Stimulated activated CD8-positive, alpha-beta memory T cell treated with anti-CD3 and anti-CD28 coated beads, Interleukin-4, amount 100 ng/mL, for 48 hours (primary cell): Measurements from ENCODE around the gene CRKL.

Experiments used
- DNase-seq: peaks from one replicate; pipeline ENCODE4 v3.0.0-alpha.2; 2020

The CRKL gene

GRCh38 chr22:20983081-20983771, 66.0 kb downstream of the CRKL start:
- no peak for DNase-seq

- no peak for DNase-seq
Observed at GRCh38 chr22:20985720-20986119, 68.5 kb downstream of the CRKL start.

GRCh38 chr22:20986365-20986764, 69.2 kb downstream of the CRKL start:
- DNase-seq: no peak

- DNase-seq: no peak
Observed at GRCh38 chr22:20987375-20987774, 70.2 kb downstream of the CRKL start.

DNA sequence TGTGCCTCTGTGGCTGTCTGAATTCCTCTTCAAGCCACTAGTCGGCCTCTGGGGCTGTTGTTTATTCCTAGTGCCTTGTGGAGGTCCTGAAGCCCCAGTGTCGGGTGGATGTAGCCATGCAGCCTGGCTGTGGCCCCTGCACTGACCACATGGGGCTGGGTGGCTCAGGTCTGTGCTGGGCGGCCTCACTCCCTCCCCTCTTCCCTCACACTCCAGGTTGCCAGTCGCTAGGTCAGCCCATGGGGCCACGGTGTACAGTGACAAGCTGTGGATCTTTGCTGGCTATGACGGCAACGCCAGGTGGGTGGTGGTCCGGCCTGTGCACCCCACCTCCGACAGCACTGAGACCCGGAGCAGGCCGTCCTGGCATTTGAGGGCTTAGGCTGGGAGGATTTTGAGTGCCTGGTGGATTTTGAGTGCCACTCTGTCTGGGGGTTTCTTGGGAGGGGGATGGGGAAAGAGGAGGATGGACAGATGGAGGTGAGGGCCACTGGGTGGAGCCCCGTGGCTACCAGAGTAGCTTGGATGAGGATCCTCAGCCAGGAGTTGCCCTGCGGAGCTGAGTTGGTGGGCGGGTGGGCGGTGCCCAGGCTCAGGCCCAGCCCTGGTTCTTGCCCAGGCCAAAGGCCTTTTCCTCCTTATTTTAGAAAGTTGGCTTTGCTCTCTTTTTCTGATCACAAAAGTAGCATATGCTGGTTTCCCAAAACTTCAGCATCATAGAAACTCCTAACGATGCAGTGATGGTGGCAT, 71.5 kb downstream of the CRKL start:
- no peak for DNase-seq

- DNase-seq: no peak
Observed at GRCh38 chr22:20989323-20990138, 72.3 kb downstream of the CRKL start.

GRCh38 chr22:20990184-20991180, 73.3 kb downstream of the CRKL start:
- no peak for DNase-seq

DNA sequence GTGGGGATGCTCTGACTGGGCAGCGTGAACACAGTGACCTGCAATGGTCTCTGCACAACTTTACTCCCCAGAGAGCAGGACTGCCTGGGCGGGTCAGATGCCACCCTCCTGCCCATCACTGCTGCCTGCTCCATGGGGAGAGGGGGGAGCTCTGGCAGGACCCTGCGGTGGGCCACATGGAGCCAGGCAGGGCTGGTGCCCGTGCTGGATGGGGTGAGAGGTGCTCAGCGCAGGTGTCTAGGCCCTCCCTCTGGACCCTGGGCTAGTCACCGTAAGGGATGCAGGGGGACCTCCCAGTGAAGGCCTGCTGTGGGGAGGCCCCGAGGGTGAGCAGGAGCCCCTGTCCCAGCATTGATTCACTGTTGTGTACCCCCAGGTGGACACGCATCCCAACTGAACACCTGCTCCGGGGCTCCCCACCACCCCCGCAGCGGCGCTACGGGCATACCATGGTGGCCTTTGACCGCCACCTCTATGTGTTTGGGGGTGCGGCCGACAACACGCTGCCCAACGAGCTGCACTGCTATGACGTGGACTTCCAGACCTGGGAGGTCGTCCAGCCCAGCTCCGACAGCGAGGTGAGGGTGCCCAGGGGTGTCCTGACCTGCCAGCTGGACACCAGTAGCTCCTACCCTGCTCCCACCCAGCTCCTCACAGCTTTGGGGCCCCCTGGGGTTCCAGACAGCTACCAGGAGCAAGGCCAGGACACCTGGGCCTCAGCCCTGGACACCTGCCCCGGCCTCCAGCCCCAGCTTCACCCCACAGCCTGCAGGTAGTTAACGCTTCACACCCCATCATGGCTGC, 74.2 kb downstream of the CRKL start:
- no peak for DNase-seq

- DNase-seq: no peak
Observed at GRCh38 chr22:20992056-20992442, 74.8 kb downstream of the CRKL start.

- no peak for DNase-seq
Observed at GRCh38 chr22:20992456-20993303, 75.5 kb downstream of the CRKL start.

DNA sequence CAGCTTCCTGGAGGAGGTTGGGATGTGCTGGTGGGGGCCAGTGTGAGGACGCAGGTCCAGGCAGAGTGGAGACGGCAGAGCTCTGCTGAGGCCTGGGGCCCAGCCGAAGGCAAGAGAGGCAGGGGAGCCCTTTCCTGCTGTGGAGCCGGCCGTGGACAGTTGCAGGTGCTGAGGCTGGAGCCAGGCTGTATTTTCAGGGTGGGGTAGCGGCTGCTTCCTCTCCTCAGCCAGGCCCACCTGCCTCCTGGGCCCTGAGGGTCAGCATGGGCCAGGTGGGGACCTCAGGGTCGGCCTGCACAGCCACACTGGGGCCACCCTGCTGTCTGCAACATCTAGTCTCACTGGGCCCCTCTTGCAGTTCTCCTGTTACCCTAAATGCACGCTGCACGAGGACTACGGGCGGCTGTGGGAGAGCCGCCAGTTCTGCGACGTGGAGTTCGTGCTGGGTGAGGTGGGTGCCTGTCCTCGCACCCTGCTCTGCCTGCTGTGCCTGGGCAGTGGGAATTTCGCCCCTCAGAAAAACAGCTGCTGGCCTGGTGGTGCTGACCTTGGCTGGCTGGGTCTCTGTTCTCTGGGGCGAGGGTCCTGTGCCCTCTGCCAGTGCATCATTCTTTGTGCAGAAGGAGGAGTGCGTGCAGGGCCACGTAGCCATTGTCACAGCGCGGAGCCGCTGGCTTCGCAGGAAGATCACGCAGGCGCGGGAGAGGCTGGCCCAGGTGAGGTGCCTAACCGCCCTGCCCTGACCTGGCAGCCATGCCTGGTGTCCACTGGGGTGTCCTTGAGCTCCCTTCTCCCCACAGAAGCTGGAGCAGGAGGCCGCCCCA, 76.3 kb downstream of the CRKL start:
- no peak for DNase-seq

GRCh38 chr22:20994128-20994901, 77.1 kb downstream of the CRKL start:
- no peak for DNase-seq

DNA sequence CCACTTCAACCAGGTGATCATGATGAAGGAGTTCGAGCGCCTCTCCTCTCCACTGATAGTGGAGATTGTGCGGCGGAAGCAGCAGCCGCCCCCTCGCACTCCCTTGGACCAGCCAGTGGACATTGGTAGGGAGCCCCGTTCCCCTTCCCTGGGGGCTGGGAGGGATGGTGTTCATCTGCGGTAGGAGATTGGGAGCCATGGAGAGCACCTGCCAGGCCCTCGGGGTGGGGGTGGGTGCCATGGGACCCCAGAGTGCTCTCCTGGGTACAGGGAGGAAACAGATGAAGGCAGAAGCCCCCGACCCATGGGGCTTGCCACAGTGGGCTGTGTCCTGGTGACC, 77.7 kb downstream of the CRKL start:
- no peak for DNase-seq

DNA sequence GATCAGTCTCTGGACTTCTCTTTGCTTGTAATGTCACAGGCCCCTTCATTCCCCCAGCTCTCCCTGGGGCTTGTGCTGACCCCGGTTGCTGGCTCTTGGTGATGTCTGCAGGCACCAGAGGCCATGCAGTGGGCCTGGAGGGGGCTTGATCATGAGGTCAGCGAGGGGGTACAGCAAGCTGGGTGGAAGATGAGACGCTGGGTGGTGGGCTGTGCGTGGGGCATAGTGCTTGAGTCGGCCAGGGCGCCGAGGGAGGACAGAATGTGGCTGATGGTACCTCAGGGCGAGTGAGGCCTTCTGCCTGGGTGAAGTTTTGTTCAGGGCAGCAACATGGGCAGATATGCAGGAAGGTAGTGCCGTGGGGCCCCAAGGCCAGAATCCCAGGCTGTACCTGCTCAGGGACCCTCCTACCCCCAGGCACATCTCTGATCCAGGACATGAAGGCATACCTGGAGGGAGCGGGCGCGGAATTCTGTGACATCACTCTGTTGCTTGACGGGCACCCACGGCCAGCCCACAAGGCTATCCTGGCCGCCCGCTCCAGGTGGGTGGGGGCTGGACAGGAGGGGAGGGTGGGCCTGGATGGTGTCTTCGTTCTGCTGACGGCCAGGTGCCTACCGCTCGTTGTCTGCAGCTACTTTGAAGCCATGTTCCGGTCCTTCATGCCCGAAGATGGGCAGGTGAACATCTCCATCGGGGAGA, 78.3 kb downstream of the CRKL start:
- no peak for DNase-seq

DNA sequence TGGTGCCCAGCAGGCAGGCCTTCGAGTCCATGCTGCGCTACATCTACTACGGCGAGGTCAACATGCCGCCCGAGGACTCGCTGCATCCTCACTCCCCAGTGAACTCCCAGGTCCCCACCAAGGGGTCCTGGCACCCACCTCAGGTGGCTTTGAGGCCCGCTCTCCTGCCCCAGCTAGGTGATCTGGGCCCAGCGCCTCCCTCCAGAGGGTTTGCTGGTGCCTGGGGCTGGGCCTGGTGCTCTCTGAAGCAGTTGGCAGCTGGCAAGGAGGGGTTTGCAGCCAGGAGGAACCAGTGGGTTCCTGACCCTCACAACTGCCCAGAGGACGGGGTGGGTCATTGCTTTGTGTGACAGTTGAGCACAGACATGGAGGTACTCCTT, 78.8 kb downstream of the CRKL start:
- DNase-seq: no peak

DNA sequence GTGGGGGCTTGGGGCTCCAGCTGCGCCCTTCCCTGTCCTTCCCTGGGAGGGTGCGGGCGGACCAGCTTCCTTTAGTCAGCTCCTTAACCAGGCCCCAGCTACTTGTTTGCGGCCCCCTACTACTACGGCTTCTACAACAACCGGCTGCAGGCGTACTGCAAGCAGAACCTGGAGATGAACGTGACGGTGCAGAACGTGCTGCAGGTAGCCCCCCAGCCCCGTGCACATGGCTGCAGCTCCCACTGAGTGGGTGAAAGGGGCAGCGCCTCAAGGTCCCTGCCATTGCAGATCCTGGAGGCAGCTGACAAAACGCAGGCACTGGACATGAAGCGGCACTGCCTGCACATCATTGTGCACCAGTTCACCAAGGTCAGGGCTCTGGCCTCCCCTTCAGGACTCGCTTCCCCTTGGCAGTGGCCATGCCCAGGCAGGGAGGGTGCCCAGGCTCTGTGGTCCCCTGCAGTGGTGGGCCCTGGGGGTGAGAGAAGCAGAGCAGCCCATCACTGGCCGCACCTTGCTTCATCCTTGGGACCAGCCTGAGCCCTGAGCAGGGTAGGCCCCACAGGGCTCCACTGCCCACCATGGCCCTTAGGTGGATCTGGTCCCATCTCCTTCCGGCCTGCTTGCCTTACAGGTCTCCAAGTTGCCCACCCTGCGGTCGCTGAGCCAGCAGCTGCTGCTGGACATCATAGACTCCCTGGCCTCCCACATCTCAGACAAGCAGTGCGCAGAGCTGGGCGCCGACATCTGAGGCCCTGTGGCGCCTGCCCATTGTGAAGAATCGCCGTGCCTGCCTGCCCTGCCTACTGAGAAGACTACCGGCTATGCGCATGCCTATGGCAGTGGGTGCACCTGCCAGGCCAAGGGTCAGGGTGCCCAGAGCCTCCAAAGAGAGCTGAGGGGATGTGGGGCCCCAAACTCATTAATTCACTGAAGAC, 79.7 kb downstream of the CRKL start:
- DNase-seq: no peak
